Effector memory CD8-positive, alpha-beta T cell (primary cell): ENCODE data around the gene OPN5.

Experiments used
- ATAC-seq: fragments of 150-1000 bp; cut with Tn5 transposase; replicated peaks from 2 replicates; pipeline ENCODE4 v1.10.0; 2021; ENCODE audit warnings: mild to moderate bottlenecking, moderate library complexity
- DNase-seq, 3 experiments: peaks; one replicate each; pipeline ENCODE4 v3.0.0; 2021
- H3K27ac Mint-ChIP-seq, 2 donors: one replicate each; pipeline ENCODE4 v1.8.0; 2022; ENCODE audit warnings: mild to moderate bottlenecking in 2 of 2, mixed read lengths in 2 of 2, moderate library complexity in 2 of 2
- H3K27me3 Mint-ChIP-seq, 2 donors: one replicate each; pipeline ENCODE4 v1.8.0; 2022; ENCODE audit warnings: mixed read lengths in 2 of 2
- H3K36me3 Mint-ChIP-seq: one replicate; pipeline ENCODE4 v1.8.0; 2022; ENCODE audit warnings: mild to moderate bottlenecking, moderate library complexity, mixed read lengths; ENCODE audit not compliant: insufficient read depth
- H3K4me1 Mint-ChIP-seq, 2 donors: one replicate each; pipeline ENCODE4 v1.8.0; 2022; ENCODE audit warnings: low read depth in 2 of 2, mixed read lengths in 2 of 2
- H3K4me3 Mint-ChIP-seq, 2 donors: one replicate each; pipeline ENCODE4 v1.8.0; 2022; ENCODE audit warnings: mild to moderate bottlenecking in 2 of 2, mixed read lengths in 2 of 2, moderate library complexity in 2 of 2
- H3K9me3 Mint-ChIP-seq, 2 donors: one replicate each; pipeline ENCODE4 v1.8.0; 2022; ENCODE audit warnings: mixed read lengths in 2 of 2

OPN5 gene

GRCh38 chr6:47767102-47767501, 14.7 kb upstream of the OPN5 start:
- Mint-ChIP-seq H3K27ac (no peak overlapping the region), H3K4me3 (no peak overlapping the region)

GRCh38 chr6:47769982-47770381, 11.8 kb upstream of the OPN5 start:
- Mint-ChIP-seq H3K9me3 (no peaks in the 10 kb centered on the region), H3K36me3 (no peaks in the 10 kb centered on the region), H3K4me1 (no peaks in the 10 kb centered on the region), H3K27me3 (no peaks in the 10 kb centered on the region), H3K27ac (no peak overlapping the region), H3K4me3 (no peak overlapping the region)
- no peak for DNase-seq
- ATAC-seq: no peak

More at GRCh38 chr6:47767102-47767501, 14.7 kb upstream of the OPN5 start:
- Mint-ChIP-seq H3K4me1 (no peaks in the 10 kb centered on the region), H3K9me3 (no peaks in the 10 kb centered on the region), H3K27me3 (peaks cover 0 to 17% of the 10 kb centered on the region in 2 donors), H3K36me3 (no peaks in the 10 kb centered on the region)
- ATAC-seq: no peak
- DNase-seq: no peak

DNA sequence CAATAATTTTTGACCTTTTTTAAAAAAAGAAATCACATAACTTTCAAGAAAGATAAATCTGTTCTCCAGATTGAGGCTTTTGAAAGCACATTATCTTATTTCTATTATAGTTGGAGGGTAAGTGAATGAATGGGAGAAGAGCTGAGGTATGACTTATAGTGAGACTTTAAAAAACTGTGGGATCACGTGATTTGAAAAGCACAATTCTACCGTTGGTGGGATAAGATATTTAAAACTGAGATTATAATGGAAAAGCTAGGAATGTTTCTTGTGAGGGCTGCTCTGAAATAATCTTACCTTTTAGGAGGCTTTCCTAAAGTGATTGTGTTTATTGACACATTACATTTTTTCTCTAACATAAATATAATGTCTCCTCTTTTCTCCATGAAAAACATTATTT, 9.5 kb upstream of the OPN5 start:
- no peak for ATAC-seq
- Mint-ChIP-seq H3K9me3 (no peaks in the 10 kb centered on the region), H3K27ac (no peak overlapping the region), H3K4me3 (no peak overlapping the region), H3K27me3 (no peaks in the 10 kb centered on the region), H3K4me1 (no peaks in the 10 kb centered on the region), H3K36me3 (no peaks in the 10 kb centered on the region)
- no peak for DNase-seq

DNA sequence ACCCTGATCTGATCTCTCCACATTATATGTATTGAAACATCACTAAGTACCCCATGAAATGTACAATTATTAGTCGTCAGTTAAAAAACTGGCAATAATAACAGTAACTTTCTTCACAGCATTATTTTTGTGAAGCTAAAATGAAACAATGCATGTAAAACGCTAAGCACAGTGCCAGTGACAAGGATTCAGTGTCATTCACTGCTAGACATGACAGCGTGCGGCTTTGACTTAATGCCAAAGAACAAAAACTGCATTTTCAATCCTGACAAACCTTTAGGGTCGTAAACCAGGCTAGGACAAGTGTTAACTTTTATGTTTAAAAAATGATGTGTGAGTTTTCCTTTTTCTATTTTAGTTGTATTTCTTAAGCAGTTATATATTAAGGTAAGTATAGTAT, 8.8 kb upstream of the OPN5 start:
- H3K27ac Mint-ChIP-seq: no peak overlapping the region
- H3K4me1 Mint-ChIP-seq: no peaks in the 10 kb centered on the region

DNA sequence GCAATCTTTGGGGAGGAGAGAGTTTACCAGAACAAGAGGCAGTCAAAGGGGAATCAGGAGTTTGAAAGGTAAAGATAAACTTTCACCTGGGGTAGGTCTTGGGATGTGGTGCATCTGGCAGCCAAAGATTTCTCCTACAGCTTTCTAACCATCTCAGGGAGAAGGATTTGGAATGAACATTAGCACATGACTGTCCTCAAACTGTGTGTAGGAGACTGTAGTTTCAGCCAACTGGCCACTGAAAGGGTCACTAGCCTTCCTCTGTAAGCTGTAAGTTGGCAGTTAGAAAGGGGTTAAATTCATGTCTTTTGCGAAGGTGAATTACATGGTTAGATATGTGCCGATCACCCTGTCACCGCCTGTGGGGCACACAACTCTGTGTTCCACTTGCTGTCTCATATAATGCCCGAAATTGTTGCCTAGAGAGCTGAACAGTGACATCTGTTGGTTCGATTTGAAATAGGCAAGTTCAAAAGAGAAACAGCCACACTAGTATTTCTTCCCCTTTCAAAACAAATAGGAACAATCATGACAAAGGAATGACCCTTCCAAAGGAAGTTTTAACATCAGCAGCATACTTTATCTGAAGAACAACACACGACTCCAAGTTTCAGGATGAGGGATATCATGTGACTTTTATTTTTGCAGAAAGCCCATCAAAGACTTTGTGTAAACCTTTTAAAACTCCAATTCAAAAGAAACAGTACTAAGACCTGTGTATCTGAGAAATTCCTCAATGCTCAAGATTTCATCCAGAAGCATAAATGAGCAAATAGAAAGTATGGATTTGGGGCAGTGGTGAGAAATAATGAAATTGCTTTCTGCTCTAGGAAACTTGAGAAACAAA, 1.1 kb upstream of the OPN5 start:
- no peak overlapping the region for H3K27ac Mint-ChIP-seq
- peak; percentile 8 to 20 (median 12) for DNase-seq

More for the DNA sequence above, 8.8 kb upstream of the OPN5 start:
- H3K27me3 Mint-ChIP-seq: no peaks in the 10 kb centered on the region
- no peaks in the 10 kb centered on the region for H3K36me3 Mint-ChIP-seq
- ATAC-seq (no peak), DNase-seq (no peak)
- no peak overlapping the region for H3K4me3 Mint-ChIP-seq
- no peaks in the 10 kb centered on the region for H3K9me3 Mint-ChIP-seq

DNA sequence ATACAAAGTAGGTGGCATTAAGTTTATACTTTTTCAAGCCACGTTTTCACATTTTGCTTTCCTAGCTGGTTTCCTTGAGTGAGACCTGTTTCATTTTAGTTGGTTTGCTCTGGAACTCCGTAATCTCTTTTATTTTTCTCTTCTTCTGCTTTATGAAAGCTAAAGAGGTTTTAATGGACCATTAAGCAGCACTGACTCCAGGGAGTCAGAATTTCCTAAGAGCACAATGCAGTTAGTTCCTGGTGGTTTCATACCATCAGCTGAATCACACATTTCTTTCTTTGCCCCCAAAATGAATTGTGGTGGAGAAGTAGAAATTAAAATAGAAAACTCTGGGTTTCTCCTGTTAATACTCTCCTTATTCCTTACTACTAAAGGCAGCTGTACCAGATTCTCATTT, 3.4 kb downstream of the OPN5 start:
- Mint-ChIP-seq H3K4me1 (peaks cover 3 to 7% of the 10 kb centered on the region in 2 donors), H3K27me3 (peaks cover 18 to 26% of the 10 kb centered on the region in 2 donors), H3K27ac (no peak overlapping the region), H3K4me3 (no peak overlapping the region), H3K36me3 (no peaks in the 10 kb centered on the region), H3K9me3 (no peaks in the 10 kb centered on the region)
- no peak for ATAC-seq
- no peak for DNase-seq

More for the DNA sequence above, 1.1 kb upstream of the OPN5 start:
- peaks cover 2 to 3% of the 10 kb centered on the region in 2 donors for H3K4me1 Mint-ChIP-seq
- H3K36me3 Mint-ChIP-seq: no peaks in the 10 kb centered on the region
- peaks cover 6 to 17% of the 10 kb centered on the region in 2 donors for H3K27me3 Mint-ChIP-seq
- no peak overlapping the region for H3K4me3 Mint-ChIP-seq
- ATAC-seq: peak; percentile 86
- no peaks in the 10 kb centered on the region for H3K9me3 Mint-ChIP-seq

DNA sequence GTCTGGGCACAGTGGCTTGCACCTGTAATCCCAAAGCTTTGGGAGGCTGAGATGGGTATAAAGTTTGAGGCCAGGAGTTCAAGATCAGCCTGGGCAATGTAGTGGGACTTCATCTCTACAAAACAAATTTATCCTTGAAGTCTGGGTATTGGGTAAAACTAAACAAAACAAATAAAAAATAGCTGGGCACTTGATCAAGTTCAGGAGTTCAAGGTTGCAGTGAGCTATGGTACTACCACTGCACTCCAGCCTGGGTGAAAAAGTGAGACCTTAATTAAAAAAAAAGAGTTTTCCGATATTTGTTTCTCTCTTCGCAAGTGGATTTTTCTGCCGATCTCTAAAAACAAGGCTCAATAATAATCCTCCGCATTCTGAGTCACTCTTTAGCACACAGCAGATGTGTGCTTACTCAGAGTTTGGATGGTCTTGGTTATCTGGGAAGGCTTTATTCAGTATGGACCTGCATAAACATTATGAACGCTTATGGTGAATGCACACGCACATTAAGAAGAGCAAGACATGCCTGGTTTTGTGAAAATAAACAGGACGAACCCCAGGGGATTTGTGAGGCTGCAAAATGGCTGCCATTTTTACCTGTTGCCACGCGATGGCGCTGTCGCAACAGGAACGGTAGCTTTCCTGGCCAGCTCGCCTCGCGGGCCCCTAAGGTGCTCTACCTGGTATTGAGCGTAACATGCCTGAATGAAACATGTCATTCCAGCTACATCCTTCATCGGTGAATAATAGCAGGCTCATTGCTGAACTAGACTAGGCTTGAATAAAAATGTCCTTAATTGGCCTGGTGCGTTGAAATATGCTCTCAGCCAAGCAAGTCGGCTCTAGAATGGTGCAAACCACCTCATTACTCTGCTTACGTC, 6.0 kb downstream of the OPN5 start:
- Mint-ChIP-seq H3K9me3 (no peaks in the 10 kb centered on the region), H3K27ac (no peak overlapping the region), H3K4me1 (peaks cover 0 to 6% of the 10 kb centered on the region in 2 donors), H3K27me3 (peaks cover 28 to 33% of the 10 kb centered on the region in 2 donors), H3K36me3 (no peaks in the 10 kb centered on the region), H3K4me3 (peak overlapping the region in 1 of 2 donors; percentile 9)
- peak; percentile 19 to 26 (median 24) for DNase-seq
- ATAC-seq: peak; percentile 69

GRCh38 chr6:47788498-47788884, 6.7 kb downstream of the OPN5 start:
- H3K36me3 Mint-ChIP-seq: no peaks in the 10 kb centered on the region
- ATAC-seq (no peak), DNase-seq (no peak)
- peaks cover 28 to 33% of the 10 kb centered on the region in 2 donors for H3K27me3 Mint-ChIP-seq
- no peak overlapping the region for H3K27ac Mint-ChIP-seq
- H3K4me3 Mint-ChIP-seq: no peak overlapping the region
- H3K9me3 Mint-ChIP-seq: no peaks in the 10 kb centered on the region
- peaks cover 0 to 6% of the 10 kb centered on the region in 2 donors for H3K4me1 Mint-ChIP-seq

GRCh38 chr6:47789553-47789952, 7.7 kb downstream of the OPN5 start:
- no peak for DNase-seq
- Mint-ChIP-seq H3K36me3 (no peaks in the 10 kb centered on the region), H3K27ac (no peak overlapping the region), H3K9me3 (no peaks in the 10 kb centered on the region), H3K4me1 (peaks cover 0 to 6% of the 10 kb centered on the region in 2 donors), H3K27me3 (peaks cover 25 to 28% of the 10 kb centered on the region in 2 donors), H3K4me3 (no peak overlapping the region)
- no peak for ATAC-seq

DNA sequence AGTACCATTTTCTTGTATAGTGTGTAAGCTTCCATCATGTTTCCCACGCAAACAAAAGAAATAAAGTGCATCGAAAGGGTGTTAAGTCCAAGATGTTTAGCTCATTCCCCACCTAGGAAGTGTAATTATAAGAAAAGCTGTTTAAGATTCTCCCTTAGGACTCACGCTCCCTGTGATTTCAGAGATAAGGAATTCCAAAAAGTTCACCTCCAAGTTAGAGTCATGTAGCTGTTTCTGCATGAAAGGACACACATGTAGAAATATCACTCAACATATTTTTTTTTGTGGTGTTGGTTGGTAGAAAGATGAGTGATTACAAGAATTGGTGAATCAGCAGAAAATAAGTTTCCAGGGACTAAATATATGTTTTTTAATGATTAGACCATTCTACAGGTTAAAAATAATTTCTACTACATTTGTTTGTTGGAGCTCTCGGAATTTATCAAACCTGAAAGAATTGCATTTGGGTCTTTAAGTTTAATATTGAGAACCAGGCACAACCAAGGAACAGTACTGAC, 10.4 kb downstream of the OPN5 start:
- Mint-ChIP-seq H3K27me3 (peaks cover 20 to 25% of the 10 kb centered on the region in 2 donors), H3K36me3 (no peaks in the 10 kb centered on the region), H3K9me3 (no peaks in the 10 kb centered on the region), H3K4me1 (peaks cover 0 to 6% of the 10 kb centered on the region in 2 donors), H3K4me3 (no peak overlapping the region), H3K27ac (no peak overlapping the region)
- DNase-seq (no peak), ATAC-seq (no peak)

DNA sequence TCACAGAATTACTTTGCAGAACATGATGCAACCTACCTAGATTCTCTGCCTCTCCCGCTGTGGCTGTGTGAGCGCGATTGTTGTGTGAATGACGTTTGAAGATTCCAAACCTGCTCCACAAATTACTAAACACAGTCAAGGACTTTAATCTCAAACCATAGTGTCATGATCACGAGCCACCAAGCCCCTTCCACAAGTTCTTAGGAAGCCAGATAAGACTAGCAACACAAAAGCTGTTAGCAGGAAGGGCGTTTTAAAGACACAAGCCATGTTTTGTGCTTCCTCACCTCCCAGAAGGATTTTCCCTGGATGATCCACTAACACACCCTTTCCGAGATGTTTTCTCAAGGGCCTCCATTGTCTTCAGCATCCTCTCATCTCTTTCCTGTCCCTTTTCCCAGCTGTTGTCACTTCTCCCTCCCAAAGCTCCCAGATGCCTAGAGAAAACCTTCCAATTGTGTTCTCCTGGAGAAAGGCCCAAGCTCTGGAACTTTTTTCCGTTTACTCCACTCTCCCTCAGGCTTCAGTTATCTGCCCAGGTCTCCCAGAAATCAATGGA, 12.8 kb downstream of the OPN5 start:
- no peak for ATAC-seq
- no peak overlapping the region for H3K27ac Mint-ChIP-seq
- DNase-seq: no peak
- no peaks in the 10 kb centered on the region for H3K36me3 Mint-ChIP-seq
- H3K4me1 Mint-ChIP-seq: no peaks in the 10 kb centered on the region
- no peak overlapping the region for H3K4me3 Mint-ChIP-seq
- H3K9me3 Mint-ChIP-seq: no peaks in the 10 kb centered on the region
- peaks cover 11 to 15% of the 10 kb centered on the region in 2 donors for H3K27me3 Mint-ChIP-seq

GRCh38 chr6:47801984-47802383, 20.2 kb downstream of the OPN5 start:
- H3K4me1 Mint-ChIP-seq: no peaks in the 10 kb centered on the region
- ATAC-seq (no peak), DNase-seq (no peak)
- H3K27me3 Mint-ChIP-seq: peaks cover 31 to 37% of the 10 kb centered on the region in 2 donors
- no peaks in the 10 kb centered on the region for H3K9me3 Mint-ChIP-seq
- H3K4me3 Mint-ChIP-seq: no peak overlapping the region
- H3K36me3 Mint-ChIP-seq: no peaks in the 10 kb centered on the region
- H3K27ac Mint-ChIP-seq: no peak overlapping the region

DNA sequence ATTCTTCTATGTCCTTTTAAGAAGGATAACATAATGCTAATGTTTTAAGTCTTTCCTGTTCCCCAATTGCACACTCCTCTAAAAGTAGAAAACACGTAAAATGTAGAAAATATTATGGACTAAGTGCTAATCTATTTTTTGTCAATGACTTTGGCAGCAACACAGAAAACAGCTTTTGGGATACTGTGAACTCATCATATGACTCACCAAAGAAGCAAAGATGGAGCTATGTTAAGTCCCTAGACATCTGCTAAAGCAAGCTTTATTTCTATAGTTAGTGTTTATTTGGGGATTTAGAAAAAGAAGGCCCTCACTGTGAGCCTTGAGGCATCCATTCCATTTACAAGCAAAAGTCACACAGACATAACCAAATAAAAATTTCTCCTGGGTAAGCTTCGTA, 23.0 kb downstream of the OPN5 start:
- ATAC-seq: no peak
- H3K9me3 Mint-ChIP-seq: no peaks in the 10 kb centered on the region
- no peak for DNase-seq
- H3K27ac Mint-ChIP-seq: no peak overlapping the region
- peaks cover 39 to 47% of the 10 kb centered on the region in 2 donors for H3K27me3 Mint-ChIP-seq
- no peaks in the 10 kb centered on the region for H3K36me3 Mint-ChIP-seq
- no peaks in the 10 kb centered on the region for H3K4me1 Mint-ChIP-seq
- H3K4me3 Mint-ChIP-seq: no peak overlapping the region
